Measurements from ENCODE around the gene SERPINA10.

DNA sequence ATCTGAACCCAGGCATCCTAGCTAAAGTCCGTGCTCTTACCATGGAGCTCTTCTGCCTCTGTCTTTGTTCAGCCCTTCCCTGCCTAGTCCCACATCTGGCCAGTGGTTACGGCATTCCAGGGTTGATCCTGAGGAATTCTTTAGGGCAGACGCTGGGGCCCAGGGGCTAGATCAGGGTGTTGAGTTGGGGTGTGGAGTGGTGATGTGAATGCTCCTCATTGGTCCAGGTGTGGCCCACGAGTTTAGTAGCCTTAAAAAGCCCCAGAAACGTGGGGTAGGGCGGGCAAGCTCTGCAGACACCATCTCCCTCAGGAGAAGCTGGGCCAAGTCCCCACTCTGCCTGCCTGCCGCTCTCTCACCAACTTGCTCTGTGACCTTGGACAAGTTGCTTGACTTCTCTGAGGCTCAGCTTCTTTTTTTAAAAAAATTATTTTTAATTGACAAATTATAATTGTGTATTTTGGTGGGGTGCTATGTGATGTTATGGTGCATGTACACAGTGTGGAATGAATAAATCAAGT, 39.1 kb upstream of the SERPINA10 start:
- TF ChIP-seq, protein P1, sequence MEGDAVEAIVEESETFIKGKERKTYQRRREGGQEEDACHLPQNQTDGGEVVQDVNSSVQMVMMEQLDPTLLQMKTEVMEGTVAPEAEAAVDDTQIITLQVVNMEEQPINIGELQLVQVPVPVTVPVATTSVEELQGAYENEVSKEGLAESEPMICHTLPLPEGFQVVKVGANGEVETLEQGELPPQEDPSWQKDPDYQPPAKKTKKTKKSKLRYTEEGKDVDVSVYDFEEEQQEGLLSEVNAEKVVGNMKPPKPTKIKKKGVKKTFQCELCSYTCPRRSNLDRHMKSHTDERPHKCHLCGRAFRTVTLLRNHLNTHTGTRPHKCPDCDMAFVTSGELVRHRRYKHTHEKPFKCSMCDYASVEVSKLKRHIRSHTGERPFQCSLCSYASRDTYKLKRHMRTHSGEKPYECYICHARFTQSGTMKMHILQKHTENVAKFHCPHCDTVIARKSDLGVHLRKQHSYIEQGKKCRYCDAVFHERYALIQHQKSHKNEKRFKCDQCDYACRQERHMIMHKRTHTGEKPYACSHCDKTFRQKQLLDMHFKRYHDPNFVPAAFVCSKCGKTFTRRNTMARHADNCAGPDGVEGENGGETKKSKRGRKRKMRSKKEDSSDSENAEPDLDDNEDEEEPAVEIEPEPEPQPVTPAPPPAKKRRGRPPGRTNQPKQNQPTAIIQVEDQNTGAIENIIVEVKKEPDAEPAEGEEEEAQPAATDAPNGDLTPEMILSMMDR (IDR thresholded peaks at IDR 0.05) = no peak
- TF ChIP-seq ZNF219 (CRISPR knock-in tag; IDR thresholded peaks at IDR 0.05; ENCODE audit: borderline replicate concordance) (no peak), FOXJ3 (CRISPR knock-in tag; IDR thresholded peaks at IDR 0.05; ENCODE audit: borderline replicate concordance) (no peak), IRF2 (CRISPR knock-in tag; IDR thresholded peaks at IDR 0.05; ENCODE audit: borderline replicate concordance, low read depth) (no peak)
